Measurements from ENCODE around the gene OR6N1.

OR6N1 gene

DNA sequence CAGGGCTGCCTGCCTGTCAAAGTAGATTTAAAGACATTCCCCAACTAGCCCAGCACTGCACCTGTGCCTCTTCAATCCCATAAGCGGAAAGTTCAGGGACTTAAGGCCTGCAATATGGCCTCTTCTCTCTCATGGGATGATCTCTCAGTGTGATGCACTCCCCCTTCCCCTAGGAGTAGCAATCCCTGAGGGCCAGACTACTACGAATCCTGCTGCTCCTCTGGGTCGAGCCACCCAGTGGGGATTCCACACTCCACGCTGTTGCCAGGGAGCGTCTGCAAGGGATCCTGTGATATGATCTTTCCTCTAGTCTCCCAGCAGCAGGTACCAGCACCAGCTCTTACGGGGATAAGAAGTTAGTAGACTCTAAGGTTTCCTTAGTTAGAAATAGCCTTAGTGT is 22.3 kb upstream of the OR6N1 start:
- no peak for TF ChIP-seq CTCF (IDR thresholded peaks at IDR 0.05; ENCODE audit: control extremely low read depth, extremely low read depth, low read depth, missing control alignments)
- ChIA-PET POLR2A (no interaction called here), CTCF (interaction anchor here (1.1 to 2.3 kb wide), 5 partner anchors 28 to 402 kb away, joined by 3 to 12 read pairs (median 3); a partner anchor contains a TSS)
- DNase-seq (ENCODE audit: extremely low spot score), result no peak

DNA sequence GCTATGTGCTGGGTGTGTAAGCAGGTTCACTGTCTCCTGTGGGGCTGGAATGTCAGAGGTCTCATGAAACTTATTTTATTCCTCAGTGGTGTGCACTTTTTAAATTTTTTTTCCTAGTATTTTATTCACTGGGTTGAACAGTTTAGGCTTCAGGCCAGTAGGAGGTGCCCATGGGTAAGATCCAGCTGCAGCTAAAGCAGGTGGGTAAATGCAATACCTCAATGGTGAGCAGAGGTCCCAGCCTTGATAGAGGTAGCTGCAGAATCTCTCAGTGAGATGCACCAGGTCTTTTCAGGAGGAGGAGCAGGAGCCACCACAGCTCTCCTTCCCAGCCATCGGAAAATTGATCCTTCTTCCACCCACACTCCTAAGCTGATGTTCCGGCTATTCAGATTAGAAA is 21.6 kb upstream of the OR6N1 start:
- no peak for DNase-seq (ENCODE audit: extremely low spot score)
- TF ChIP-seq CTCF (IDR thresholded peaks at IDR 0.05; ENCODE audit: control extremely low read depth, extremely low read depth, low read depth, missing control alignments), result peak; percentile 31
- CTCF ChIA-PET, result interaction anchor here (0.7 to 2.3 kb wide), 5 partner anchors 16 to 403 kb away, joined by 3 to 12 read pairs (median 3); no protein-coding TSS in a partner anchor

DNA sequence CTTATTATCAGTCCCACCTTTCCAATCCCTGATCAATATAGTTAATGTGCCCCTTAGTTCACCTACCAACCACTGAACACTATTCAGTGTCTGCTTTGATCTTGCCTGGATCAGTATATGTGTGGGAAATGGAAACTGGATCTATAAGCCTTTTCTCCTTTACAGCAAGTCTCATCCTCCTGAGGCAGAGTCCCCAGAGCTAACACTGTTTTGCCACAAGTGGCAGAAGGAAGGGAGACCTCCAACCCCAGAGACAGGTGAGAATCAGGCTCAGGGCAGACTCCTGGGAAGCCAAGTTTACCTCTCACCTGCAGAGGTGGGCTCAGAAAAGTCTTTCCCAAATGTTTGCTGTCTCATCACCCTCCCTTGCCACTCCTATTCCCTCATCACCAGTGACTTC is 9.1 kb upstream of the OR6N1 start, which contains the start of gene OR6N2:
OR6N2 (minus strand) TSS at position 101 of the 400 bp plus-strand sequence. CDS start 3,569 bp downstream, outside the sequence.
- ChIA-PET CTCF (no interaction called here), POLR2A (no interaction called here)
- no peak for DNase-seq (ENCODE audit: extremely low spot score)
- no peak for TF ChIP-seq CTCF (IDR thresholded peaks at IDR 0.05; ENCODE audit: control extremely low read depth, extremely low read depth, low read depth, missing control alignments)

More for the DNA sequence above, 21.6 kb upstream of the OR6N1 start:
- POLR2A ChIA-PET, result no interaction called here

- POLR2A ChIA-PET, result no interaction called here
- CTCF ChIA-PET, result no interaction called here
- no peak for DNase-seq (ENCODE audit: extremely low spot score)
- no peak for TF ChIP-seq CTCF (IDR thresholded peaks at IDR 0.05; ENCODE audit: control extremely low read depth, extremely low read depth, low read depth, missing control alignments)
Measured at GRCh38 chr1:158754420-158754819, 17.6 kb downstream of the OR6N1 start, which contains the start of gene OR6K6. Gene OR6K6, plus strand, starts transcription at chr1:158754720. Its CDS starts 168 bp downstream, at chr1:158754888.

- TF ChIP-seq CTCF (IDR thresholded peaks at IDR 0.05; ENCODE audit: control extremely low read depth, extremely low read depth, low read depth, missing control alignments), result no peak
- POLR2A ChIA-PET, result no interaction called here
Measured at GRCh38 chr1:158752155-158752712, 19.8 kb downstream of the OR6N1 start.

DNA sequence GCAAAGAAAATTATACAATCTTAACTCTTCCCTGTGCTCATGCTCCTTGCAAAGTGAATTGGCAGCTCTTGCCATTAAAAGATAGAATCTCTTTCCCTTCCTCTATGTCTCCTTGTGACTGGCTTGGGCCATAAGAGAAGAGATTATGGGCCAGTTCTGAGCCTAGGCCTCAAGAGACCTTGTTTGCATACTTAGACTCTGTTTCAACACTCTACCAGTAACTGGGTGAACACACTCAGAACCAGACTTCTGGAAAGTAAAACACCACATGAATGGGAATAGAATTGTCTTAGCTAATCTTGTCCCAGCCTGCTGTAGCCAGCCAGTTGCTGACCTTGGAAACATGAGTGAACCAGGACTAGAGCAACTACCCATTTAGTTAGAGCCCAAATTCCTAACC is 36.1 kb downstream of the OR6N1 start:
- no peak for DNase-seq (ENCODE audit: extremely low spot score)
- ChIA-PET CTCF (no interaction called here), POLR2A (no interaction called here)
- no peak for TF ChIP-seq CTCF (IDR thresholded peaks at IDR 0.05; ENCODE audit: control extremely low read depth, extremely low read depth, low read depth, missing control alignments)

More at GRCh38 chr1:158752155-158752712, 19.8 kb downstream of the OR6N1 start:
- DNase-seq (ENCODE audit: extremely low spot score), result no peak
- CTCF ChIA-PET, result no interaction called here
